Epithelial cell of prostate (primary cell): ENCODE results near the gene RSU1.
A peak's percentile ranks its signal among the peaks of the same experiment; 100 is the strongest.

Experiments used
- DNase-seq: peaks from one replicate; pipeline ENCODE4 v3.0.0-alpha.2; 2011; ENCODE audit warnings: low read depth, low spot score
- H3K27ac ChIP-seq: fragments of 450-650 bp; 2 replicates; pipeline ENCODE4 v1.5.1; 2017; ENCODE audit warnings: mild to moderate bottlenecking

The RSU1 gene

GRCh38 chr10:16559236-16559773, 257.9 kb downstream of the RSU1 start:
- no peak overlapping the region for H3K27ac ChIP-seq
- DNase-seq, result no peak

GRCh38 chr10:16547973-16548372, 269.3 kb downstream of the RSU1 start:
- DNase-seq, result no peak
- no peak overlapping the region for H3K27ac ChIP-seq

- DNase-seq, result peak; percentile 2
- H3K27ac ChIP-seq, result no peak overlapping the region
Observed at GRCh38 chr10:16545116-16545736, 272.0 kb downstream of the RSU1 start.

GRCh38 chr10:16544591-16544990, 272.6 kb downstream of the RSU1 start:
- DNase-seq, result no peak
- H3K27ac ChIP-seq, result no peak overlapping the region

- H3K27ac ChIP-seq, result no peak overlapping the region
- DNase-seq, result no peak
Observed at GRCh38 chr10:16544099-16544498, 273.1 kb downstream of the RSU1 start.
